OCI-LY3 (cell line): ENCODE results near the gene PPP6R1.

Experiments used
- CTCF ChIP-seq: fragments of 200-600, 300-600 bp; sonication (generic); IDR thresholded peaks from 2 replicates; pipeline ENCODE4 v1.5.1; 2014; ENCODE audit warnings: antibody characterized with exemption, low read length, low read depth
- EZH2phosphoT487 ChIP-seq: fragments of 200-600 bp; shearing (Covaris generic); IDR thresholded peaks from 2 replicates; pipeline ENCODE4 v1.6.1; 2018; ENCODE audit warnings: antibody characterized with exemption, mixed run types, low read depth

GRCh38 chr19:55301459-55302317 lies 42.9 kb upstream of the PPP6R1 start:
- peak; percentile 94 for TF ChIP-seq CTCF
- TF ChIP-seq EZH2phosphoT487 = no peak
